ENCODE measurements around the gene KDM4F.
"Not testable (repeated sequence)": the region's sequence is repeated elsewhere in the genome, so short reads cannot be mapped to it uniquely, and the experiment has no call there.

Gene KDM4F

GRCh38 chr11:95049122-95049521 is at the start of gene KDM4F:
TSS of gene KDM4F (plus strand) at chr11:95049422.
- H3K4me3 ChIP-seq (ENCODE audit: low read depth in 1 of 5, low read length in 5 of 5); H3K36me3 ChIP-seq (ENCODE audit: control insufficient read depth in 5 of 5, insufficient read depth in 5 of 5, low read length in 5 of 5); H3K4me1 ChIP-seq (ENCODE audit: control insufficient read depth in 5 of 5, insufficient read depth in 5 of 5, low read length in 5 of 5); H3K9ac ChIP-seq (ENCODE audit: low read length in 5 of 5); H3K9me3 ChIP-seq (ENCODE audit: control insufficient read depth in 5 of 5, low read length in 5 of 5); H3K27ac ChIP-seq (ENCODE audit: low read depth, low read length): not testable (repeated sequence)
- H3K27me3 ChIP-seq (ENCODE audit: control insufficient read depth in 5 of 5, insufficient read depth in 4 of 5, low read length in 5 of 5): peaks cover 0 to 13% (median 6%) of the 10 kb centered on the region in 5 donors

GRCh38 chr11:95003716-95004115 is 45.5 kb upstream of the KDM4F start:
- H3K36me3 ChIP-seq (ENCODE audit: control insufficient read depth in 5 of 5, insufficient read depth in 5 of 5, low read length in 5 of 5): peaks cover 0 to 3% (median 0%) of the 10 kb centered on the region in 5 donors
- H3K4me1 ChIP-seq (ENCODE audit: control insufficient read depth in 5 of 5, insufficient read depth in 5 of 5, low read length in 5 of 5): peaks cover 0 to 9% (median 2%) of the 10 kb centered on the region in 5 donors
- no peak overlapping the region for H3K27ac ChIP-seq (ENCODE audit: low read depth, low read length)
- no peak overlapping the region for H3K4me3 ChIP-seq (ENCODE audit: low read depth in 1 of 5, low read length in 5 of 5)
- H3K9ac ChIP-seq (ENCODE audit: low read length in 5 of 5): no peak overlapping the region
- no peaks in the 10 kb centered on the region for H3K9me3 ChIP-seq (ENCODE audit: control insufficient read depth in 5 of 5, low read length in 5 of 5)
- no peaks in the 10 kb centered on the region for H3K27me3 ChIP-seq (ENCODE audit: control insufficient read depth in 5 of 5, insufficient read depth in 4 of 5, low read length in 5 of 5)

- Histone ChIP-seq H3K4me3 (ENCODE audit: low read depth in 1 of 5, low read length in 5 of 5) (no peak overlapping the region), H3K27me3 (ENCODE audit: control insufficient read depth in 5 of 5, insufficient read depth in 4 of 5, low read length in 5 of 5) (no peaks in the 10 kb centered on the region), H3K4me1 (ENCODE audit: control insufficient read depth in 5 of 5, insufficient read depth in 5 of 5, low read length in 5 of 5) (peaks cover 0 to 9% (median 2%) of the 10 kb centered on the region in 5 donors), H3K27ac (ENCODE audit: low read depth, low read length) (no peak overlapping the region), H3K36me3 (ENCODE audit: control insufficient read depth in 5 of 5, insufficient read depth in 5 of 5, low read length in 5 of 5) (no peaks in the 10 kb centered on the region), H3K9ac (ENCODE audit: low read length in 5 of 5) (no peak overlapping the region), H3K9me3 (ENCODE audit: control insufficient read depth in 5 of 5, low read length in 5 of 5) (no peaks in the 10 kb centered on the region)
These were observed 43.6 kb upstream of the KDM4F start for GRCh38 chr11:95005642-95006041.

- H3K36me3 ChIP-seq (ENCODE audit: control insufficient read depth in 5 of 5, insufficient read depth in 5 of 5, low read length in 5 of 5): no peaks in the 10 kb centered on the region
- H3K27ac ChIP-seq (ENCODE audit: low read depth, low read length): no peak overlapping the region
- H3K4me1 ChIP-seq (ENCODE audit: control insufficient read depth in 5 of 5, insufficient read depth in 5 of 5, low read length in 5 of 5): peaks cover 0 to 9% (median 2%) of the 10 kb centered on the region in 5 donors
- H3K4me3 ChIP-seq (ENCODE audit: low read depth in 1 of 5, low read length in 5 of 5): no peak overlapping the region
- H3K27me3 ChIP-seq (ENCODE audit: control insufficient read depth in 5 of 5, insufficient read depth in 4 of 5, low read length in 5 of 5): peaks cover 0 to 5% (median 0%) of the 10 kb centered on the region in 5 donors
- H3K9me3 ChIP-seq (ENCODE audit: control insufficient read depth in 5 of 5, low read length in 5 of 5): no peaks in the 10 kb centered on the region
- H3K9ac ChIP-seq (ENCODE audit: low read length in 5 of 5): no peak overlapping the region
These were observed 37.8 kb upstream of the KDM4F start for GRCh38 chr11:95011376-95011775.

GRCh38 chr11:95014184-95014821 is 34.9 kb upstream of the KDM4F start:
- H3K4me1 ChIP-seq (ENCODE audit: control insufficient read depth in 5 of 5, insufficient read depth in 5 of 5, low read length in 5 of 5): no peaks in the 10 kb centered on the region
- no peak overlapping the region for H3K27ac ChIP-seq (ENCODE audit: low read depth, low read length)
- H3K4me3 ChIP-seq (ENCODE audit: low read depth in 1 of 5, low read length in 5 of 5): no peak overlapping the region
- H3K9ac ChIP-seq (ENCODE audit: low read length in 5 of 5): no peak overlapping the region
- no peaks in the 10 kb centered on the region for H3K9me3 ChIP-seq (ENCODE audit: control insufficient read depth in 5 of 5, low read length in 5 of 5)
- peaks cover 0 to 5% (median 0%) of the 10 kb centered on the region in 5 donors for H3K27me3 ChIP-seq (ENCODE audit: control insufficient read depth in 5 of 5, insufficient read depth in 4 of 5, low read length in 5 of 5)
- H3K36me3 ChIP-seq (ENCODE audit: control insufficient read depth in 5 of 5, insufficient read depth in 5 of 5, low read length in 5 of 5): no peaks in the 10 kb centered on the region

- H3K4me3 ChIP-seq (ENCODE audit: low read depth in 1 of 5, low read length in 5 of 5): no peak overlapping the region
- no peak overlapping the region for H3K27ac ChIP-seq (ENCODE audit: low read depth, low read length)
- no peaks in the 10 kb centered on the region for H3K4me1 ChIP-seq (ENCODE audit: control insufficient read depth in 5 of 5, insufficient read depth in 5 of 5, low read length in 5 of 5)
- H3K9ac ChIP-seq (ENCODE audit: low read length in 5 of 5): no peak overlapping the region
- H3K9me3 ChIP-seq (ENCODE audit: control insufficient read depth in 5 of 5, low read length in 5 of 5): no peaks in the 10 kb centered on the region
- H3K27me3 ChIP-seq (ENCODE audit: control insufficient read depth in 5 of 5, insufficient read depth in 4 of 5, low read length in 5 of 5): peaks cover 0 to 5% (median 0%) of the 10 kb centered on the region in 5 donors
- no peaks in the 10 kb centered on the region for H3K36me3 ChIP-seq (ENCODE audit: control insufficient read depth in 5 of 5, insufficient read depth in 5 of 5, low read length in 5 of 5)
These were observed 33.1 kb upstream of the KDM4F start for GRCh38 chr11:95016139-95016538.

GRCh38 chr11:95021468-95021867 is 27.8 kb upstream of the KDM4F start:
- not testable (repeated sequence) for H3K9me3 ChIP-seq (ENCODE audit: control insufficient read depth in 5 of 5, low read length in 5 of 5); H3K27ac ChIP-seq (ENCODE audit: low read depth, low read length); H3K4me3 ChIP-seq (ENCODE audit: low read depth in 1 of 5, low read length in 5 of 5); H3K27me3 ChIP-seq (ENCODE audit: control insufficient read depth in 5 of 5, insufficient read depth in 4 of 5, low read length in 5 of 5); H3K4me1 ChIP-seq (ENCODE audit: control insufficient read depth in 5 of 5, insufficient read depth in 5 of 5, low read length in 5 of 5); H3K36me3 ChIP-seq (ENCODE audit: control insufficient read depth in 5 of 5, insufficient read depth in 5 of 5, low read length in 5 of 5); H3K9ac ChIP-seq (ENCODE audit: low read length in 5 of 5)

GRCh38 chr11:95024958-95025357 is 24.3 kb upstream of the KDM4F start, which contains the start of gene KDM4E:
TSS of gene KDM4E (plus strand) at chr11:95025258. CDS start at chr11:95025558, 300 bp downstream.
- no peaks in the 10 kb centered on the region for H3K27me3 ChIP-seq (ENCODE audit: control insufficient read depth in 5 of 5, insufficient read depth in 4 of 5, low read length in 5 of 5)
- no peaks in the 10 kb centered on the region for H3K36me3 ChIP-seq (ENCODE audit: control insufficient read depth in 5 of 5, insufficient read depth in 5 of 5, low read length in 5 of 5)
- H3K4me1 ChIP-seq (ENCODE audit: control insufficient read depth in 5 of 5, insufficient read depth in 5 of 5, low read length in 5 of 5): no peaks in the 10 kb centered on the region
- no peak within 1 kb of the TSS for H3K9ac ChIP-seq (ENCODE audit: low read length in 5 of 5)
- no peaks in the 10 kb centered on the region for H3K9me3 ChIP-seq (ENCODE audit: control insufficient read depth in 5 of 5, low read length in 5 of 5)
- no peak within 1 kb of the TSS for H3K4me3 ChIP-seq (ENCODE audit: low read depth in 1 of 5, low read length in 5 of 5)
- no peak within 1 kb of the TSS for H3K27ac ChIP-seq (ENCODE audit: low read depth, low read length)

GRCh38 chr11:95025594-95025993 is 23.6 kb upstream of the KDM4F start:
- not testable (repeated sequence) for H3K36me3 ChIP-seq (ENCODE audit: control insufficient read depth in 5 of 5, insufficient read depth in 5 of 5, low read length in 5 of 5); H3K4me3 ChIP-seq (ENCODE audit: low read depth in 1 of 5, low read length in 5 of 5); H3K9me3 ChIP-seq (ENCODE audit: control insufficient read depth in 5 of 5, low read length in 5 of 5); H3K27ac ChIP-seq (ENCODE audit: low read depth, low read length); H3K27me3 ChIP-seq (ENCODE audit: control insufficient read depth in 5 of 5, insufficient read depth in 4 of 5, low read length in 5 of 5); H3K9ac ChIP-seq (ENCODE audit: low read length in 5 of 5); H3K4me1 ChIP-seq (ENCODE audit: control insufficient read depth in 5 of 5, insufficient read depth in 5 of 5, low read length in 5 of 5)

GRCh38 chr11:95028357-95028756 is 20.9 kb upstream of the KDM4F start:
- no peak overlapping the region for H3K27ac ChIP-seq (ENCODE audit: low read depth, low read length)
- no peaks in the 10 kb centered on the region for H3K4me1 ChIP-seq (ENCODE audit: control insufficient read depth in 5 of 5, insufficient read depth in 5 of 5, low read length in 5 of 5)
- no peak overlapping the region for H3K9ac ChIP-seq (ENCODE audit: low read length in 5 of 5)
- no peaks in the 10 kb centered on the region for H3K9me3 ChIP-seq (ENCODE audit: control insufficient read depth in 5 of 5, low read length in 5 of 5)
- no peaks in the 10 kb centered on the region for H3K36me3 ChIP-seq (ENCODE audit: control insufficient read depth in 5 of 5, insufficient read depth in 5 of 5, low read length in 5 of 5)
- no peaks in the 10 kb centered on the region for H3K27me3 ChIP-seq (ENCODE audit: control insufficient read depth in 5 of 5, insufficient read depth in 4 of 5, low read length in 5 of 5)
- no peak overlapping the region for H3K4me3 ChIP-seq (ENCODE audit: low read depth in 1 of 5, low read length in 5 of 5)

Measured in subcutaneous abdominal adipose tissue (tissue), 5 donors.